Keratinocyte (primary cell): ENCODE measurements around the gene AKAP6. TPM values are rescaled to one million over a fixed set of nuclear protein-coding genes. Genes with fewer than 3 reads are reported as not detected.

Experiments used
- DNase-seq: peaks from one replicate; pipeline ENCODE4 v3.0.0-alpha.2; 2011; ENCODE audit warnings: low read depth, missing footprints, low spot score
- FAIRE-seq: peaks from 2 replicates; lab custom pipeline; 2011; peaks lifted over from hg19 to GRCh38; lab: Jason Lieb, UNC
- H2AFZ ChIP-seq: 2 replicates; pipeline ENCODE4 v1.6.0; 2012; ENCODE audit warnings: low read length, control low read depth, inconsistent platforms; ENCODE audit not compliant: control insufficient read depth
- H3K27ac ChIP-seq: 2 replicates; pipeline ENCODE4 v1.5.1; 2011; ENCODE audit warnings: low read length; ENCODE audit not compliant: control insufficient read depth, insufficient read depth
- H3K27me3 ChIP-seq: 3 replicates; pipeline ENCODE4 v1.6.0; 2011; ENCODE audit warnings: low read length; ENCODE audit not compliant: control insufficient read depth, insufficient read depth; ENCODE audit errors: extremely low read depth
- H3K36me3 ChIP-seq, 2 experiments: 2 replicates in 1 of 2; 3 replicates in 1 of 2; pipeline ENCODE4 v1.5.1; 2011; ENCODE audit warnings: low read length in 2 of 2, mild to moderate bottlenecking in 1 of 2; ENCODE audit not compliant: control insufficient read depth in 2 of 2, insufficient read depth in 2 of 2; ENCODE audit errors: extremely low read depth in 1 of 2
- H3K4me1 ChIP-seq: 3 replicates; pipeline ENCODE4 v1.5.1; 2011; ENCODE audit warnings: low read length; ENCODE audit not compliant: control insufficient read depth, insufficient read depth; ENCODE audit errors: extremely low read depth
- H3K4me2 ChIP-seq: 3 replicates; pipeline ENCODE4 v1.6.0; 2011; ENCODE audit warnings: low read depth, low read length; ENCODE audit not compliant: control insufficient read depth, insufficient read depth; ENCODE audit errors: extremely low read depth
- H3K4me3 ChIP-seq, 3 experiments: fragments of 200-600 bp in 1 of 3; sonication (generic) in 1 of 3; 2 replicates in 2 of 3; 3 replicates in 1 of 3; pipeline ENCODE4 v1.5.1; 2011 to 2016; ENCODE audit warnings: low read length in 3 of 3, mild to moderate bottlenecking in 3 of 3, control low read depth in 2 of 3, inconsistent platforms in 1 of 3, low read depth in 1 of 3, mixed read lengths in 1 of 3, mixed run types in 1 of 3, moderate library complexity in 1 of 3; ENCODE audit not compliant: control insufficient read depth in 2 of 3, insufficient read depth in 2 of 3; ENCODE audit errors: extremely low read depth in 1 of 3
- H3K79me2 ChIP-seq: 2 replicates; pipeline ENCODE4 v1.6.0; 2012; ENCODE audit warnings: low read length; ENCODE audit not compliant: control insufficient read depth, insufficient read depth
- H3K9ac ChIP-seq: 3 replicates; pipeline ENCODE4 v1.6.0; 2011; ENCODE audit warnings: low read length; ENCODE audit not compliant: control insufficient read depth, insufficient read depth; ENCODE audit errors: extremely low read depth
- H3K9me1 ChIP-seq: 3 replicates; pipeline ENCODE4 v1.6.0; 2011; ENCODE audit warnings: low read length; ENCODE audit not compliant: control insufficient read depth, insufficient read depth; ENCODE audit errors: extremely low read depth
- H3K9me3 ChIP-seq: 2 replicates; pipeline ENCODE4 v1.5.1; 2012; ENCODE audit warnings: low read depth, low read length; ENCODE audit not compliant: control insufficient read depth
- H4K20me1 ChIP-seq: 3 replicates; pipeline ENCODE4 v1.6.0; 2011; ENCODE audit warnings: low read length; ENCODE audit not compliant: control insufficient read depth, insufficient read depth; ENCODE audit errors: extremely low read depth
- CTCF ChIP-seq, 3 experiments: IDR thresholded peaks in 1 of 3; conservative IDR thresholded peaks in 1 of 3; optimal IDR thresholded peaks in 1 of 3; 2 replicates in 2 of 3; 3 replicates in 1 of 3; pipeline versions ENCODE3 to v1.5.1; 2011; ENCODE audit warnings: low read length in 3 of 3, mild to moderate bottlenecking in 3 of 3, moderate library complexity in 2 of 3, control low read depth in 1 of 3, inconsistent platforms in 1 of 3; ENCODE audit not compliant: insufficient read depth in 2 of 3; ENCODE audit errors: extremely low read depth in 1 of 3
- EZH2 ChIP-seq: IDR thresholded peaks from one replicate; pipeline ENCODE4 v1.6.1; 2012; ENCODE audit warnings: inconsistent platforms, mild to moderate bottlenecking, low read length, moderate library complexity
- dilution Hi-C: fragments of 300-500 bp; cut with MboI; formaldehyde crosslinking; loops from one replicate; pipeline ENCODE4 v1.7.0; 2020; ENCODE audit warnings: low sequenced_read_pairs; ENCODE audit not compliant: extremely low pct_ligation_motif_present
- polyA plus RNA-seq, 5 experiments: library from polyadenylated mRNA; depleted of rRNA in 3 of 5; stranded (reverse) in 3 of 5; stranded (forward) in 1 of 5; unstranded in 1 of 5; fragments of >200 nt; gene quantifications; 1 replicate in 1 of 5; 2 replicates in 3 of 5; 3 replicates in 1 of 5; pipeline versions ENCODE4 v1.2.1 to v1.2.3, GENCODE V29; 2011 to 2012; ENCODE audit warnings: missing spikeins in 2 of 5, low read depth in 1 of 5, low replicate concordance in 1 of 5

Gene AKAP6
- polyA plus RNA-seq, 1 donor (not counting 4 experiments of a cell fraction or from before 2014, with no cell fraction given), result 2.0 TPM

DNA sequence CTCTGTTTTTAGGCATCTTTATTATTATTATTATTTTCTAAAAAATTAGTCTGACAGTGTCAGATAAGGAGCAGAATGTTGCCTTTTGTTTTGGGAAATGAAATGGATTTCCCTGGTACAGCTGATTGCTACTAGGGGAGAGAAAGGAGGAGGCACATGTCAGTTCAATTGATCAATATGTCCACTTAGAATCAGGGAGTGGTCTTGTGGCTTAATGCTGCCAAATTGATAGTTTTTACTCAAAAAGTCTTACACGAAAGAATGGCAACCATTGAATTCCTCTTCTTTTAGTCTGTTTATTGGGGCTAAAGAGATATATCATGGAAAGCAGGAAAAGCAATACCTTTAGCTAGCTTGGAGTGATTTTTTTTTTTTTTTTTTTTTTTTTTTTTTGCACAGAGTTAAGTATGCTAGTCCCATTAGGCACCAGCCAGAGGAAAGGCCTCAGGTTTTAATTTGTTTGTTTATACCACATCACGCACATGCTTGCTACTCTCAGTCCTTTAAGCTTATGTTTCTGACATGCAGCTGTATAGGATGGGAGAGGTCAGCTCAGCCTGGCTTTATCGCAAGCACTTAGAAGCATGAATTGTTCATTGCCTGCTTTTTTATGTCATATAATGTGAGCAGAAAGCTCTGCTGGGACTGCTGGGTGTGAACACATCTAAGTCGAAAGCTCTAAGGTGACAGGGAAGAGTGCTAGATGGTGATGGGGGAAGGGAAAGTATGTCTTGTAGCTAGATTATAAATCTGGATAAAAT, 1.4 kb downstream of the AKAP6 start:
- Histone ChIP-seq H3K9ac (peak overlapping the region; percentile 24), H3K36me3 (no peaks in the 10 kb centered on the region), H3K4me1 (peaks cover 29% of the 10 kb centered on the region), H3K4me3 (no peak overlapping the region), H3K9me3 (no peaks in the 10 kb centered on the region), H3K79me2 (no peaks in the 10 kb centered on the region), H3K9me1 (no peaks in the 10 kb centered on the region), H2AFZ (peak overlapping the region; percentile 15), H3K4me2 (peak overlapping the region; percentile 28), H3K27ac (peak overlapping the region; percentile 25), H3K27me3 (no peaks in the 10 kb centered on the region), H4K20me1 (no peaks in the 10 kb centered on the region)
- dilution Hi-C loops, result no loop called here
- DNase-seq (no peak), FAIRE-seq (peak; percentile 41)
- TF ChIP-seq EZH2 (no peak), CTCF (optimal IDR thresholded peaks at IDR 0.05 in 1 of 3, IDR thresholded peaks at IDR 0.05 in 1 of 3, conservative IDR thresholded peaks at IDR 0.05 in 1 of 3; ENCODE audit: extremely low read depth in 1 of 3, insufficient read depth in 2 of 3, low read length in 3 of 3) (no peak)

GRCh38 chr14:32331206-32331605, 2.1 kb downstream of the AKAP6 start:
- Histone ChIP-seq H2AFZ (peak overlapping the region; percentile 50), H3K9me3 (no peaks in the 10 kb centered on the region), H3K79me2 (no peaks in the 10 kb centered on the region), H3K27me3 (no peaks in the 10 kb centered on the region), H3K4me1 (peaks cover 29% of the 10 kb centered on the region), H3K27ac (peak overlapping the region; percentile 25), H3K36me3 (no peaks in the 10 kb centered on the region), H3K9ac (no peak overlapping the region), H3K4me3 (no peak overlapping the region), H3K4me2 (peak overlapping the region; percentile 28), H3K9me1 (no peaks in the 10 kb centered on the region), H4K20me1 (no peaks in the 10 kb centered on the region)
- peak; percentile 29 for FAIRE-seq
- no peak for DNase-seq
- no peak for TF ChIP-seq CTCF (optimal IDR thresholded peaks at IDR 0.05 in 1 of 3, IDR thresholded peaks at IDR 0.05 in 1 of 3, conservative IDR thresholded peaks at IDR 0.05 in 1 of 3; ENCODE audit: extremely low read depth in 1 of 3, insufficient read depth in 2 of 3, low read length in 3 of 3)
- TF ChIP-seq EZH2, result no peak
- dilution Hi-C loops, result no loop called here
